OCI-LY1 (cell line): ENCODE measurements around the gene TMEM175.

ENCODE experiments used
- H2AFZ ChIP-seq: fragments of 200-600 bp; sonication (generic), shearing (Covaris generic); 2 replicates; pipeline ENCODE4 v1.6.0; 2014; ENCODE audit warnings: antibody characterized with exemption, mild to moderate bottlenecking, low read length
- H3F3A ChIP-seq: fragments of 200-600 bp; sonication (generic), shearing (Covaris generic); 2 replicates; pipeline ENCODE4 v1.6.0; 2014; ENCODE audit warnings: mild to moderate bottlenecking, antibody characterized with exemption, low read length, moderate library complexity; ENCODE audit not compliant: insufficient read depth
- H3K27ac ChIP-seq: fragments of 200-600 bp; sonication (generic); 2 replicates; pipeline ENCODE4 v1.5.1; 2014; ENCODE audit warnings: low read length, mixed run types, mild to moderate bottlenecking, low read depth; ENCODE audit not compliant: poor library complexity, severe bottlenecking
- H3K27me3 ChIP-seq: fragments of 200-600 bp; sonication (generic); 2 replicates; pipeline ENCODE4 v1.6.0; 2014; ENCODE audit warnings: antibody characterized with exemption, mild to moderate bottlenecking, low read length, moderate library complexity; ENCODE audit not compliant: insufficient read depth
- H3K36me3 ChIP-seq: fragments of 200-600 bp; sonication (generic); 2 replicates; pipeline ENCODE4 v1.6.1; 2014; ENCODE audit warnings: mild to moderate bottlenecking, antibody characterized with exemption, low read length, moderate library complexity, mixed read lengths; ENCODE audit not compliant: insufficient read depth
- H3K4me1 ChIP-seq: fragments of 200-600 bp; sonication (generic); 2 replicates; pipeline ENCODE4 v1.5.1; 2014; ENCODE audit warnings: mild to moderate bottlenecking, low read length, moderate library complexity; ENCODE audit not compliant: insufficient read depth, severe bottlenecking
- H3K4me2 ChIP-seq: fragments of 200-600 bp; sonication (generic), shearing (Covaris generic); 2 replicates; pipeline ENCODE4 v1.6.1; 2014; ENCODE audit warnings: low read length
- H3K4me3 ChIP-seq: fragments of 200-600 bp; sonication (generic); 2 replicates; pipeline ENCODE4 v1.5.1; 2014; ENCODE audit warnings: low read length, low read depth, mild to moderate bottlenecking, mixed read lengths; ENCODE audit not compliant: poor library complexity, severe bottlenecking
- H3K79me2 ChIP-seq: fragments of 200-600 bp; shearing (Covaris generic); 2 replicates; pipeline ENCODE4 v1.6.1; 2016; ENCODE audit warnings: mixed run types, low read length, mixed read lengths; ENCODE audit not compliant: insufficient read depth
- H3K9ac ChIP-seq: fragments of 200-600 bp; sonication (generic), shearing (Covaris generic); 2 replicates; pipeline ENCODE4 v1.6.1; 2014; ENCODE audit warnings: mild to moderate bottlenecking, low read length, mixed read lengths
- H3K9me2 ChIP-seq: fragments of 200-600 bp; sonication (generic), shearing (Covaris generic); 2 replicates; pipeline ENCODE4 v1.6.1; 2014; ENCODE audit warnings: low read depth, mild to moderate bottlenecking, low read length, mixed read lengths
- H3K9me3 ChIP-seq: fragments of 200-600 bp; shearing (Covaris generic); 2 replicates; pipeline ENCODE4 v1.6.1; 2014; ENCODE audit warnings: low read length, mixed read lengths
- H4K20me1 ChIP-seq: fragments of 200-600 bp; sonication (generic), shearing (Covaris generic); 2 replicates; pipeline ENCODE4 v1.6.0; 2016; ENCODE audit warnings: mild to moderate bottlenecking, low read length; ENCODE audit not compliant: insufficient read depth
- EZH2 ChIP-seq: fragments of 200-600 bp; sonication (generic), shearing (Covaris generic); IDR thresholded peaks from 2 replicates; pipeline ENCODE4 v1.8.0; 2017; ENCODE audit warnings: borderline replicate concordance, mixed run types, mild to moderate bottlenecking, antibody characterized with exemption, low read length, moderate library complexity, mixed read lengths
- TF ChIP-seq, protein P1 (sequence below): fragments of 200-600 bp; sonication (generic), shearing (Covaris generic); IDR thresholded peaks from 2 replicates; pipeline ENCODE4 v1.5.1; 2017; ENCODE audit warnings: mild to moderate bottlenecking, antibody characterized with exemption, low read length, moderate library complexity, mixed read lengths

TMEM175 gene

DNA sequence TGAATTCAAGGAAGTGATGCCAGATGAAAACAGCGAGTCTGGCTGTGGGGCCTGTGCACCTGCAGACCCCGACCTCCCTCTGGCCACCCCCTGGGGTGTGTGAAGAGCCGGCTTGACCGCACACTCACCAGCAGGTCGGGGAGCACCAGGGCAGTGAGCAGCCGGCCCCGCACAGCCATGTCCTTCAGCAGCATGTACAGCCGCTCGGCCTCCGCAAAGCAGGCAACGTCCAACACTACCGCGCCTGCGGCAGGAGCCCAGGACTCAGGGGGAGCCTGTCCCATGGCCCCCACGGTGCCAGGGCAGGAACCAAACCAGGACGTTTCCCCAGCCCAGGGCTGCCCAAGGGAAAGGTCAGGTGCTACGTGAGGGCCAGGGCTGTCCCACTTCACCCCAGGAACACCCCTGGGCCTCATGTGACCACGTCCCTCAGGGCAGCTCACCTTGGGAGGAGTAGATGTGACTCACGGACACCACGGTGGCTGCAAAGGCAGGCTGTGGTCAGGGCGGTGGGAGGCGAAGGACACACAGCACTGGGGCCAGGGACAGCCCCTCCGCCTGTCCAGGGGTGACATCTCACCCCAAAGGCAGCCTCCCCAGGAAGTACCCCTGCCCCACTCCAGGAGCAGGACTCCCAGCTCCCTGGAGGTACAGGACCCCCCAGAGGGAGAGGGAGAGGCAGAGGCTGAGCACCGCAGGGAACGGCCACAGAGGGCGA, 32.9 kb downstream of the TMEM175 start:
- no peak for TF ChIP-seq EZH2
- TF ChIP-seq, protein P1, sequence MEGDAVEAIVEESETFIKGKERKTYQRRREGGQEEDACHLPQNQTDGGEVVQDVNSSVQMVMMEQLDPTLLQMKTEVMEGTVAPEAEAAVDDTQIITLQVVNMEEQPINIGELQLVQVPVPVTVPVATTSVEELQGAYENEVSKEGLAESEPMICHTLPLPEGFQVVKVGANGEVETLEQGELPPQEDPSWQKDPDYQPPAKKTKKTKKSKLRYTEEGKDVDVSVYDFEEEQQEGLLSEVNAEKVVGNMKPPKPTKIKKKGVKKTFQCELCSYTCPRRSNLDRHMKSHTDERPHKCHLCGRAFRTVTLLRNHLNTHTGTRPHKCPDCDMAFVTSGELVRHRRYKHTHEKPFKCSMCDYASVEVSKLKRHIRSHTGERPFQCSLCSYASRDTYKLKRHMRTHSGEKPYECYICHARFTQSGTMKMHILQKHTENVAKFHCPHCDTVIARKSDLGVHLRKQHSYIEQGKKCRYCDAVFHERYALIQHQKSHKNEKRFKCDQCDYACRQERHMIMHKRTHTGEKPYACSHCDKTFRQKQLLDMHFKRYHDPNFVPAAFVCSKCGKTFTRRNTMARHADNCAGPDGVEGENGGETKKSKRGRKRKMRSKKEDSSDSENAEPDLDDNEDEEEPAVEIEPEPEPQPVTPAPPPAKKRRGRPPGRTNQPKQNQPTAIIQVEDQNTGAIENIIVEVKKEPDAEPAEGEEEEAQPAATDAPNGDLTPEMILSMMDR, result no peak
- no peak overlapping the region for H3K27ac ChIP-seq
- no peaks in the 10 kb centered on the region for H4K20me1 ChIP-seq
- no peaks in the 10 kb centered on the region for H3K79me2 ChIP-seq
- H3K27me3 ChIP-seq, result no peaks in the 10 kb centered on the region
- H2AFZ ChIP-seq, result no peak overlapping the region
- no peaks in the 10 kb centered on the region for H3K9me3 ChIP-seq
- H3K4me3 ChIP-seq, result no peak overlapping the region
- no peaks in the 10 kb centered on the region for H3K36me3 ChIP-seq
- H3K9me2 ChIP-seq, result no peaks in the 10 kb centered on the region
- peaks cover 3% of the 10 kb centered on the region for H3K4me1 ChIP-seq
- H3K4me2 ChIP-seq, result no peak overlapping the region
- H3F3A ChIP-seq, result no peaks in the 10 kb centered on the region
- H3K9ac ChIP-seq, result no peak overlapping the region

DNA sequence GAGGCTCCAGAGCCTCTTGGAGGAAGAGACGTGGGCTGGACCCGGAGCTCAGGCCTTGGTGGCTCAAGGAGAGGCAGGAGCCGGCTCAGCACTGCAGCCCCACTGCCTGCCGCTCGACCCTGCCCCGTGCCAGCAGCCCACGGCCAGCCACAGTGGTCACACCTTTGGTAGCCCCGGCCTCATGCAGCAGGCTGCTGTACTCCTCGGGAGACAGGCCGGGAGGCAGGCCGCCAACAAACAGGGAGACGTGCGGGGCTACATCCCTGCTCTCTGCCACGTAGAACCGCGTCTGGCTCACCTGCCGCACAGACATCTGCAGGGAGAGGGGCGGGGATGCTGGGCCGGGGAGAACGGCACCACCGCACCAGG, 33.5 kb downstream of the TMEM175 start:
- peaks cover 3% of the 10 kb centered on the region for H3K4me1 ChIP-seq
- no peak overlapping the region for H3K9ac ChIP-seq
- H3K4me2 ChIP-seq, result no peak overlapping the region
- H3K27me3 ChIP-seq, result no peaks in the 10 kb centered on the region
- no peaks in the 10 kb centered on the region for H4K20me1 ChIP-seq
- no peaks in the 10 kb centered on the region for H3K79me2 ChIP-seq
- no peak overlapping the region for H3K4me3 ChIP-seq
- no peaks in the 10 kb centered on the region for H3F3A ChIP-seq
- H3K9me2 ChIP-seq, result no peaks in the 10 kb centered on the region
- H3K27ac ChIP-seq, result no peak overlapping the region
- H3K9me3 ChIP-seq, result no peaks in the 10 kb centered on the region
- no peak for TF ChIP-seq EZH2
- TF ChIP-seq, protein P1, result no peak
- no peaks in the 10 kb centered on the region for H3K36me3 ChIP-seq
- H2AFZ ChIP-seq, result no peak overlapping the region

DNA sequence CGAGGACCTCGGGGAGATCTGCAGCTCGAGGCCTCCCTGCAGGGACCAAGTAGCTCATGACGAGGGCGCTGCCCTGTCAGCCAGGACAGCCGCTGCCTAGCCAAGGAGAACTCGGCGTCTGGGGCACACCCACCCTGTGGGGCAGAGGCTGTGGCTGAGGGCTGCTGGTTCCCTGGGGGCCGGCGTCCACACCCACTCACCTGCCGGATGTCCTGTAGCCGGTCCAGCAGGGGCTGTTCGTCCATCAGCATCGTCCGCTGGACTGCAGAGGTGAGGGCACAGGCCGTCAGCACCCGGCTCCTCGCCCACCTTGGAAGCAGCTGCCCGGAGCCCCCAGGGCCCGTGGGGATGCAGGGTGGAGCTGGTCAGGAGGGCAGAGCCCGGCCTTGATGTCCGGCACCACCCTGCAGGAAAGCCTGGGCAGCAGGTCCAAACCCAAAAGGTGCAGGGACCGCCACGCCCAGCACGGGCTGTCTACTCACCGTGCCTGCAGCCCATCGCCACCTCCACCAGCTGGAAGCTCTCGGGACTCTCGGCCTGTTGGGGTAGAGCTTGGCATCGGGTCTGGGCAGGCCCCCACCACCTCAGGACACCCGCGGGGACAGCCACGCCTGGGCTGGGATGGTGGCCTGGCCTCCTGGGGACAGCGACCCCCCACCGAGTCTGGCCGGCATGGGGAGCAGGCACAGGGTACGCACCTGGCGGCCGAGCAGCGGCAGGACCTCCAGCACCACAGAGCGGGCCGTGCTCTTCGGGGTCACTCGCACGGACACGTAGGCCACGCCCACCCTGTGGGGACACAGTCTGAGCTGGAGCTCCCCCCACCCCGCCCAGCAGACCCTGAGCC, 34.2 kb downstream of the TMEM175 start:
- H3K4me3 ChIP-seq, result no peak overlapping the region
- peaks cover 3% of the 10 kb centered on the region for H3K4me1 ChIP-seq
- no peak overlapping the region for H2AFZ ChIP-seq
- H4K20me1 ChIP-seq, result no peaks in the 10 kb centered on the region
- H3K27me3 ChIP-seq, result no peaks in the 10 kb centered on the region
- H3K27ac ChIP-seq, result no peak overlapping the region
- H3K4me2 ChIP-seq, result no peak overlapping the region
- no peaks in the 10 kb centered on the region for H3K79me2 ChIP-seq
- no peaks in the 10 kb centered on the region for H3F3A ChIP-seq
- no peaks in the 10 kb centered on the region for H3K36me3 ChIP-seq
- H3K9me2 ChIP-seq, result no peaks in the 10 kb centered on the region
- TF ChIP-seq, protein P1, result no peak
- no peak for TF ChIP-seq EZH2
- H3K9ac ChIP-seq, result no peak overlapping the region
- H3K9me3 ChIP-seq, result no peaks in the 10 kb centered on the region
